Pons (tissue), 1 donor: ENCODE measurements around the gene PTBP1.

Source experiments
- DNase-seq: peaks from one replicate; pipeline ENCODE4 v3.0.0-alpha.2; 2016; ENCODE audit warnings: low spot score

Gene PTBP1

DNA sequence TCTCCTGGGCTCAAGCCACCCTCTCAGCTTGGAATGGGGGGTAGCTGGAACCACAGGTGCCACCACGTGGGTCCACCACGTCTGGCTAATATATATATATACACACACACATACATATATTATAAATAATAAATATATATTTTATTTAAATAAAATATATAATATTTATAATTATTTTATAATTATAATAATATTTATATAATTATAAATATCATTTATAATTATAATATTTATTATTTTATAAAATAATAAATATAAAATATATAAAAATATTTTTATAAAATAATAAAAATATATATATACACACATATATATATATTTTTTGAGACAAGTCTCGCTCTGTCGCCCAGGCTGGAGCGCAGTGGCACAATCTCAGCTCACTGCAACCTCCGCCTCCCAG, 57.3 kb downstream of the PTBP1 start:
- no peak for DNase-seq

- no peak for DNase-seq
Observed at GRCh38 chr19:855142-855541, 57.9 kb downstream of the PTBP1 start.

DNA sequence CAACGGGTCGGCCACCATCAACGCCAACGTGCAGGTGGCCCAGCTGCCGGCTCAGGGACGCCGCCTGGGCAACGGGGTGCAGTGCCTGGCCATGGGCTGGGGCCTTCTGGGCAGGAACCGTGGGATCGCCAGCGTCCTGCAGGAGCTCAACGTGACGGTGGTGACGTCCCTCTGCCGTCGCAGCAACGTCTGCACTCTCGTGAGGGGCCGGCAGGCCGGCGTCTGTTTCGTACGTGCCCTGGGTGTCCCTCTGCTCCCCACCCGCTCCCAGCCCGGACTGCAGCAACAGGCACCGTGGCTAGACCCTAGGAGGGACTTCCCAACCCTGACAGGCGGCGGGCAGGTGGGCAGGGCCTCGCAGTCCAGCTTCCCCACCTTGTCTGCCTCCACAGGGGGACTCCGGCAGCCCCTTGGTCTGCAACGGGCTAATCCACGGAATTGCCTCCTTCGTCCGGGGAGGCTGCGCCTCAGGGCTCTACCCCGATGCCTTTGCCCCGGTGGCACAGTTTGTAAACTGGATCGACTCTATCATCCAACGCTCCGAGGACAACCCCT, 58.4 kb downstream of the PTBP1 start:
- DNase-seq, result no peak

GRCh38 chr19:858284-858683, 61.0 kb downstream of the PTBP1 start:
- no peak for DNase-seq

DNA sequence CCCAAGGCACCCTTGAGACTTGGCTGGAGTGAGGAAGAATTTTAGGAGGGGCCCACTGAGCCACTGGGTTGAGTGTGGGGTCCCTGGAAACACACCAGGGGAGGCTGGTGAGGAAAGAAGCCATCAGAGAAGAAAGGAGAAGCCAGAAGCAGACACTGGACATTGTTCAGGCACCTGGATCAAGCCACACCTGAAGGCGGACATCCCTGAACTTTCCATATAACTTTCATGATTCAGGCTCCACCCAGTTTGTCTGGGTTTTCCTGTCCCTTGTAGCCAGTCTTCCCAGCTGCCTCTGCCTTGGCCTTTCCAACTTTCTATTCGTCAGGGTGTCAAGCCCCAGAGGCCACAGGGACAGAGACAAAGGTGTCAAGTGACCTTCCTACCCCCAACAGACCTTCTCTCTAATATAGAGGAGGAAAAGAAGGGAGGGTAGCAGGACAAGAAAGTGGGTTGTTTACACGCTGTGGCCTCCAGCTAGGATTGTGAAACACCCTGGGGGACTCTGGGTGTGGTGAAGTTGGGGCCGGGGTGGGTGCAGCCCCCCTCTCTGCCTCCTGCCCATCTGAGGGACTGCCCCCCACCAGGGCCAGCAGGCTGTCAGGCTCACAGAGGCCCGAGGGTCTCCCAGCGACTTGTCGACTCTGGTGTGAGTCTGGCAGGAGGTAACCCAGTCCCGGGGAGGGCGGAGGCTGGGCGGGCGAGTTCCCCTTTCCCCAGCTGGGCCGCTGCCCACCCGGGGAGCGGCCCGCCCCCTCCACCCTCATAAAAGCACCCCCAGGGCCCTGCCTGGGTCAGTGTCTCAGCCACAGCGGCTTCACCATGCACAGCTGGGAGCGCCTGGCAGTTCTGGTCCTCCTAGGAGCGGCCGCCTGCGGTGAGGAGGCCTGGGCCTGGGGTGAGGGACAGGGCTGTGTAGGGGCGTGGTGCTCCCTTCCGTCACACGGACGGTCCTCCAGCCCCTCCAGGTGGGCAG, 61.9 kb downstream of the PTBP1 start, which contains the start of gene CFD:
CFD (plus strand) TSS at position 797 of the 976 bp plus-strand sequence; CDS start at position 823, 26 bp downstream.
- no peak for DNase-seq

GRCh38 chr19:861141-861755, 64.0 kb downstream of the PTBP1 start:
- no peak for DNase-seq
